AG08395 (cell line): Measurements from ENCODE around the gene KRTAP6-2.

Experiments used
- DNase-seq: peaks from one replicate; pipeline ENCODE4 v3.0.0; 2012; ENCODE audit warnings: mixed read lengths, low spot score

KRTAP6-2 gene, protein sequence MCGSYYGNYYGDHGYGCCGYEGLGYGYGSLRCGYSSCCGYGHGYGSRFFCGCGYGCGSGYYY

DNA sequence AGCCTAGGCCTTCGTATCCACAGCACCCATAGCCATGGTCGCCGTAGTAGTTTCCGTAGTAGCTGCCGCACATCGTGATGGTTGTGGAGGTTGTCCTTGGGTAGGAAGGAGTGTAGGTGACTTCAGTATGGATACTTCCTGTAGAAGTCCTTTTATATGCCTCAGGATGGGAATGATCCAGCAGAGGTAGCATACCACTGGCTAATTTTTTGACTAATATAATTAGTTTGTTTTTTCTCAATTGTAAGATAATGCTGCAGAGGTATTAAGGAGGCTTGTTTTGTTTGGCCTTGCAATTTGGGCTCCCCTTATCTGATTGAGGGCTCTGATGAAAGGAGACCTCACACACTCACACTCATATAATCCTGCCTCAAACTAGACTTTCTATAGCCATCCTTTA is at the start of gene KRTAP6-2:
TSS of gene KRTAP6-2 (minus strand) at position 101 of the 400 bp plus-strand sequence. CDS start at position 73, 28 bp downstream.
- DNase-seq, result no peak

DNA sequence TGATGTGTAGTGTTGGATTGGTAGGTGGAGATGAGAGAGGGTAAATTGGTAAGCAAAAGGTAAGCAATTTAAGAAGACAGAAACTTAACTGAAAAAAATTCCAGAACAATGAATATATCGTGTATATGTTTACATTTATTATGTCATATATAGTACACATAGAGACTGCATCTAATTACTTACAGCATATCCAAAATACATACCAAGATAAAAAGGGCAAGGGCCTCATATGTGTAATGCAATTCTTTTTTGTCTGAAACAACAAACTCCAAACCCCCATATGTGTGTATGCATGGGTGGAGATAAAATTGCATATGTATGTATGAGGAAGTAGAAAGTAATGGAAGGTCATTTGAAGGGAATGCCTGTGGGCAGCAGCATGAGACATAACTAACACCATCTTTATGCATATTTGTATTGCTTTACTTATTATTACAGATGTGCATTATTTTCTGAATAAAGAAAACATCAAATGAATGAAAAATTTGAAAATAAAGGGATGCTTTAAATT is 48.3 kb upstream of the KRTAP6-2 start:
- no peak for DNase-seq

DNA sequence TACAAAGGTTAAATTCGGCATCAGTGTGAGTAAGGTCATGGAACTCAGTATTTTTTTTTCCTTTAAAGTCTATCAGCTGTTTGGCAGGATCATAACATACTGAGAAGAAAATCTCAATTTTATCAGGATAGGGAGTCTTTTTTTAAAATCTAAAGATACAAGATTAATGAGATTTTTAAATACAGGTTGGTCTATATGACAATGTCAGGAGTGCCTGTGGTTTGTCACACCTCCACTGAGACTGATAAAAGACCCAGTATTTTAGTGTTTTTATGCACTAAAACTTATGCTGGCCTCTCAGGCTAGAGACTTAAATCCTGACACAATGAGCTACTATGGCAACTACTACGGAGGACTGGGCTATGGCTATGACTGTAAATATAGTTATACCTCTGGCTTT is 43.9 kb upstream of the KRTAP6-2 start, which contains the start of gene KRTAP20-3:
TSS of gene KRTAP20-3 (plus strand) at position 301 of the 400 bp plus-strand sequence.
- no peak for DNase-seq

DNA sequence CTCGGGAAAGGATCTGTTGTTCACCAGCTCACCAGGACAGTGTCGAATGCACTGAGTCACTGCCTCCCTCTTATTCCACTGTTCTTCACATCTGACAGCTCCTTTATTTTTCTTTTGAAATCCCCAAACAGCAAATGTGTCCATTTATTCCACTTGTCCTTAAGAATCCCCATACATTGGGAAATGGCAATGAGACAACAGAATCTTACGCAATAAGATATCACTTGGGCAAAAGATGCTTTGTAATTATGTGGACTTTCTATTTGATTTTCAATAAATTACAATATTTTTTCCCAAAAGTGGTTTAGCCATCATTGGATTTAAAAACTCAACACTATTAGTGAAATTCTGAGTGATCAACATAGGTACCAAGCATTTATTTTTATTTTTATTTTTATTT is 40.0 kb upstream of the KRTAP6-2 start:
- no peak for DNase-seq

DNA sequence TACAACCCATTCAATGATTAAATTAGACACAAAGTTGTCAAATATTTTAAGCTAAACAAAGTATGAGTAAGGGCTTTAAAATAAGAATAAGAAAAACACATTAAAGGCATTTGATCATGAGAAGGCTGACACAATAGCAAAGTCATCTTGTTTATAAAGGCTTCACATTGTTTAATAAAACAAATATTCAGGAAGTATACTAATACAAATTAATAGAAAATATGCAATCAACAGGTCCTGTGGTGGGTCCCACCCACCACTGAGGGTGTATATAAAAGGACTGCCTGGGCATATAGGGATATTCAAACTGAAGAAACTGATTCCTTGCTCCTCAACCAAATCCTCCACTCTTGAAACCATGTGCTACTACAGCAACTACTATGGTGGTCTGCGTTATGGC is 36.2 kb upstream of the KRTAP6-2 start, which contains the start of gene KRTAP20-2:
TSS of gene KRTAP20-2 (plus strand) at position 301 of the 400 bp plus-strand sequence. CDS start at position 359, 58 bp downstream.
- no peak for DNase-seq

DNA sequence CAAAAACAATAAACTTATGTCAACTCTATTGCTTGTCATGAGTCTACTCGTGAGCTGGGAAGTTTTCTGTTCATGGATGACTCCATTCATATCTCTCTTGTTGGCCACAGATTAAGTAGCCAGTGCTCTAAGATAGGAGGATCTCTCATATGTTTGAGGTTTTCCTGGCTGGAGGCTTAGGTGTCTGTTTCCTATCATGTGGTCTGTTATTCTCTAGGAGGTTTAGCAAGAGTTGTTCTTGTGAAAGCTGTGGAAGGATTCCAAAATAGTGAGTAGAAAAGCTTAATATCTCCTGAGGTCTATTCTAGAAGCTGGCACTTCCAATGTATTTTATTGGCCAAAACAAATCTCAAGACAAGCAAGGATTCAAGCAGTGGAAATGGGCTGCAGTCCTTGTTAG is 30.5 kb upstream of the KRTAP6-2 start:
- DNase-seq, result no peak

DNA sequence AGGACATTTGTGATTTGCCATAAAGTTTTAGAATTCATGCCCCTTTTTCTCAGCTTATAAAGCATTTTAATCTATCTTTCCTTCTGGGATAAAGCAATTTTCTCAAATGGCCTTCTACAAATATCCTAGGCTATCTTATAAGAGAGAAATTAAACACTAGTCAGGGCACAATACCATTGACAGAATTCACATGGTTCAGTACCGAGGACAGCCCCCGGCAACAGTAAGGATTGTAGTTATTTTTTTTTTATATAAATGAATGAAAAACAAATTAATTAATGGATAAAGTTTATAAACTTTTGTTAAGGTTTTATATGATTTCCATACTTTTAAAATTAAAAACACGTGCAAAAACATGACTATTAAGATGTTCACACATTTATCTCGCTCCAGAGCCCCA is 29.4 kb upstream of the KRTAP6-2 start:
- no peak for DNase-seq

DNA sequence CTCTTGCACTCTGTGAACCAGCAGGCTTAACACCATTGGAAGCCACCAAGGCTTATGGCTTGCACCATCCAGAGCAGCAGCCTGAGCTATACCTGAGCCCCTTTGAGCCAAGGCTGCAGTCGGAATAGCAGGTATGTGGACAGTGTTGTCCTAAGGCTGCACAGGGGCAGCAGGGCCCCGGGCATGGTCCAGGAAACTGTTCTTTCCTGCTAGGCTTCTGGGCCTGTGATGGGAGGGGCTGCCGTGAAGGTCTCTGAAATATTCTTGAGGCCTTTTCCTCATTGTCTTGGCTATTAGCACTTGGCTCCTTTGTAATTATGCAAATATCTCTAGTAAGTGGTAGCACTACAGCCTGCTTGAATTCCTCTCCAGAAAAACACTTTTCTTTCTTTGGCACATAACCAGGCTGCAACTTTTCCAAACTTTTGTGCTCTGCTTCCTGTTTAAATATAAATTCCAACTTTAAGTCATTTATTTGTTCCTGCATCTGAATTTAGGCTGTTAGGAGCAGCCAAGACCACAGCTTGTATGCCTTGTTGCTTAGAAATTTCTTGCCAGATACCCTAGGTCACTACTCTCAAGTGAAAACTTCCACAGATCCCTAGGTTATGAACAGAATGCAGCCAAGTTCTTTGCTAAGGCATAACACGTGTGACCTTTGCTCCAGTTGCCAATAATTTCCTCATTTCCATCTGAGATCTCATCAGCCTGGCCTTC is 26.9 kb upstream of the KRTAP6-2 start:
- no peak for DNase-seq

DNA sequence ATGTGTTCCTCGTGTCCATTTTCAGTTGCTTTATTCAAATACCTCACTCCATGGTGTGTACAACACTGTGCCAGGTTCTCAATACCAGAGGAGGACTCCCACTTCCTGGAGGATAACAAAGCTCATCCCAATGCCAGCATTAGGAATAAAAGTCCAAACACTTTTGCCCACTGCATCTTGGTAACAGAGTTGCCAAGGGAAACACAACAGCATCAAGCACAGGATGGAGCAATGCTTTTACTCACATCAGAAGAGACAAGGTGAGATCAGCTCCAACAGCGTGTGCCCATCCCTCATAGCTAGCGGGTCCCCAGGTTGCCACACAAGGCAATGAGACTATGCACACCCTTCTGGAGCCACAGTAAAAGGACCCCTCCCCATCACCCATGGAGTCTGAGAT is 24.7 kb upstream of the KRTAP6-2 start:
- DNase-seq, result no peak

DNA sequence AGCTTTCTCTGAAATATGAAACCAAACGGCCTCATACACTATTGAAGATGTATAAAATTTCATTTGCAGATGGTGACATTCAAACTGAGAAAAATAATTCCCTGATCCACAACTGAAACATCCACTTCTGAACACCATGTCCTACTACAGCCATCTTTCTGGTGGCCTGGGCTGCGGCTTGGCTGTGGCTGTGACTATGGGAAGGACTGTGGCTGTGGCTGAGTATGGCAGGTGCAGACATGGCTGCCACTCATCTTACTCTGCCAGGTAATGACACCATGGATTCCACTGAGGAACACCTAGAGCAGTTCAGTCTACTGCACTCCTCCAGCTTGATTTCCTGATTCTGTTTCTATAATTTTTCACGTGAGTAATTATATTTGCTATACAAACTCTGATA is 21.8 kb upstream of the KRTAP6-2 start, which contains the start of gene KRTAP20-4:
TSS of gene KRTAP20-4 (plus strand) at position 106 of the 400 bp plus-strand sequence.
- DNase-seq, result no peak

DNA sequence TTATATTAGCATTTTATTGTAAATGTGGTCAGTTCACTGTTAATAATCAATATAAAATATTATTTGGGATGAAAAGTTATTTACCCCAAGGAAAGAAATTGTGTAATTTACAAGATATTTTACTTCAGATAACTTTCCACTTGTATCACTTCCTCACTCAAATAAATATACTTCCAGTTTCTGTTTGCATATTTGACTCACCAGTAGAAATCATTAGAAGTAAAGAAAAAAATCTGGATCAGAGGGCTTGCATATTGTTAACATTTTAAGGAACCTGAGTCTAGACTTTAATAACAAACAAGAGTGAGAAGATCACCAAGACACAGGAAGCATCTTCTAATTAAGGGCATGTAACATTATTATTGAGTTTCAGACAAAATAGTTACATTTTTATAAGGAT is 21.4 kb upstream of the KRTAP6-2 start:
- no peak for DNase-seq

DNA sequence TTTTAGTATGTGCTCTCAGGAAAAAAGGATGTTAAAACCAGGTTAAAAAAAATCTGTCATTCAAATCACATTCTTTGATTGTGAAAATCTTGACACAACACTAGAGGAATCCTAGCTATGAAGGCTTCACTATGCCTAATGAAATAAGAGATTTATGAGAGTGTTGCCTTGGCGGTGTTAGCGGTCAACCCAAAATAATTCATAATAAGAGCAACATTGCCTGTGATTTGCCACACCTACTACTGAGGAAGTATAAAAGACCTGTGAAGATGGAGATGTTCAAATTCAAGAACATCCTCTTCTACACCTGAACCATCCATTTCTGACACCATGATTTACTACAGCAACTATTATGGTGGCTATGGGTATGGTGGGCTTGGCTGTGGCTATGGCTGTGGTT is 17.4 kb upstream of the KRTAP6-2 start, which contains the start of gene KRTAP20-1:
TSS of gene KRTAP20-1 (plus strand) at position 301 of the 400 bp plus-strand sequence. CDS start at position 331, 30 bp downstream.
- DNase-seq, result no peak

DNA sequence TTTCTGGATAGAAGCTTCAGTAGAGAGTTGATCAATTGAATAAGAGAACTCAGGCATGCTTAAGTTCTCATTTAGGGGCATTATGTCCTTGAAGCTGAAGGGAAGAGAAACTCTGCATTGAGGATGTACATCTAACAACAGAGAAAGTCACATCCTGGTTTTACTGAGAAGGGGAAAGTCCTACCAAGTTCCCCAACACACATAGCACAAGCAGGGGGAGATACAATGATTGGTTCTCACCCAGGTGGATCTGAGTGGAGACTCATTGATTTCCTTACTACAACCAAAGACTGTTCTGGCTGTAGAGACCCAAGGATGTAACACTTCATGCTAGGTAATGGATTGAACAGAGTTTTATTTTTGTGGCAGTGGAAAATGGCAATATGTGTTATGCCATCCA is 16.5 kb upstream of the KRTAP6-2 start:
- DNase-seq, result no peak

DNA sequence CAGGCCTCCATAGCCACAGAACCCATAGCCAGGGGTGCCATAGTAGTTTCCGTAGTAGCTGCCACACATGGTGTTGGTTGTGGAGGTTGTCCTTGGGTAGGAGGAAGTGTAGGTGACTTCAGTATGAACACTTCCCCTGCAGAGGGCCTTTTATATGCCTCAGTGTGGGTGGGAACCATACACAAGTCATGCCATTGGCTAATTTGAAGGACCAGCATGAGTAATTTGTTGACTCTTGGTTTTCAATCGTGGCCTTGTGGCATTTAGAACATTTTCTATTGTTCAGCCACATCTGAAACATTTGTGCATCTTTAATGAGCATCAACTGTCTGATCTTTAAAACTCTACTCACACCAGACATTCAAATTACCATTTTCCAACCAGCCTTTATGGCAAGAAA is 15.1 kb upstream of the KRTAP6-2 start, which contains the start of gene KRTAP6-1:
TSS of gene KRTAP6-1 (minus strand) at position 95 of the 400 bp plus-strand sequence. CDS start at position 69, 26 bp downstream.
- DNase-seq, result no peak

DNA sequence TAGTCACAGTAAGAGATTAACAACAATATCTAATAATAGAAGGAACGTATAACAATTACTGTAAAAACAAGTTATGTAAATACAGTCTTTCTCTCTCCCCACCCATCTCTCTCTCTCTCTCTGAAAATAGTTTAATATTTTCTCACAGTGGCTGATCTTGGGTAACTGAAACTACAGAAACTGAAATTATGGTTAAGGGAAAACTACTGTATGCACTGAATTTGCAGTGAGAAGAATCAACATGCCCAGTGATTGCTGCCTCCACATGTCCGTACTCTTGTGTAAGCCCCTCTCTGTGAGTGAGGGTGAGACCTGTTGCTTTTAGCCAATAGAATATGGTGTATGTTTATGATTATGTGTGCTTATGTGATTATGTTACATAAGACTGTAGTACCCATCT is 13.4 kb upstream of the KRTAP6-2 start:
- no peak for DNase-seq

DNA sequence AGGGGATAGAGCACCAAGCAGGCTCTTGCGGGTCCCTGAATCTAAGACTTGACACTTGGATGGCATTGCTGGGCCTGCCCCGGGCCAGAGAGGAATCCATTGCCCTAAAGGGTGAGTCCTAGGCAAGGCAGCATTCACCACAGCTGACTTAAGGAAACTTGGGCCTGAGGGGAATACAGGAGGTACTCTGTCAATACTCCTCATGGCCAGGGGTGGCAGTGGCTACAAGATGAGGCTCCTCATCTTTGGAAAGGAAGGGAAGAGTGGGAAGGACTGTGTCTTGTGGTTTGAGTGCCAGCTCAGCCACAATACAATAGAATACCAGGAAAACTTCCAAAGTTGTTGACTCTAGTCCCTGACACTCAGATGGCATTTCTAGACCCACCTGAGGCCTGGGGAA is 7.3 kb upstream of the KRTAP6-2 start:
- no peak for DNase-seq

DNA sequence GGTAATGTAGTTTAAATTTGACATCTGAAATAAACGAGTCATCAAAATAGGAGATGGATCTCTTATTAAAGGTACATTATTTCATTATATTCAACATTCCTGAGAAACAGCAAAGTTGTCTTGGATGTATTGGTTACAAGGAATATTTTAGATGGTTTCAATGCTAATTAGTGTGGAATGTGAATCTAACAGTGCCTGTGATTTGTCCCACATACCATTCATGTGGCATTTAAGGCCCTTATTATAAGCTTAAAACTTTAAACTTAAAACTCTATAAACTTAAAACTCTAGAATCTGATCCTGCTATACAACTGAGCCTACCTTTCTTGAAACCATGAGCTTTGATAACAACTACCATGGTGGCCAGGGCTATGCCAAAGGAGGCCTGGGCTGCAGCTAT is 2.1 kb upstream of the KRTAP6-2 start, which contains the start of gene KRTAP22-1:
TSS of gene KRTAP22-1 (plus strand) at position 301 of the 400 bp plus-strand sequence.
- DNase-seq, result no peak

DNA sequence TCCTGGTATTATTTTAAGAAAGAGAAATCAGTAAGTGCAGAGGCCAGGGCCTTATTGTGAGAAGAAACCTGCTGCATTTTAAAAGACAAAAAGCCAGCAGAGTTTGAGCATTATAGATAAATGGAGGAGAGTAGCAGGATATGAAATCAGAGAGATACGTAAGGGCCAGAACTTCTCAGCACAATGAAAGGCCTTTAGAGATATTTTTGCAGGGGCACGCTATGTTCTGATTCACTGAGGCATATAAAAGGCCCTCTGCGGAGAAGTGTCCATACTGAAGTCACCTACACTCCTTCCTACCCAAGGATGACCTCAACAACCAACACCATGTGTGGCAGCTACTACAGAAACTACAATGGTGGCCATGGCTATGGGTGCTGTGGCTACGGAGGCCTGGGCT is 6.6 kb downstream of the KRTAP6-2 start, which contains the start of gene KRTAP6-3:
TSS of gene KRTAP6-3 (plus strand) at position 301 of the 400 bp plus-strand sequence. CDS start at position 307, 6 bp downstream.
- no peak for DNase-seq

DNA sequence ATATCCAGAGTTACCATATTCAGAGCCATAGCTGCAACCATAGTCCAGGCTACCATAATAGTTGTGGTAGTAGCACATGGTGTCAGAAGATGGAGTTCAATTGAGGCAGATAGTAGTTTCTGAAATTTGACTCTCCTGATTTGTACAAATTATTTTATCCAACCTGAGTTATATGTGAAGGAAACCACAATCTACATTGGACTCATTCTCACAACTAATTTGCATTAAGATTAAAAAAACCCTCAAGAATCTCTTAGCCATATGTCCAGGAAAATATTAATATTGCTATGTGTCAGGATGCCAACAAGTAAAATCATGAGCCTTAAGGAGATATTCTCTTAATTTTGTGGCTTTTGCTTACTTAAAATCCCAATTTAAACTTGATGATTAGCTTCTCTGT is 8.4 kb downstream of the KRTAP6-2 start, which contains the start of gene KRTAP22-2:
TSS of gene KRTAP22-2 (minus strand) at position 101 of the 400 bp plus-strand sequence.
- no peak for DNase-seq

DNA sequence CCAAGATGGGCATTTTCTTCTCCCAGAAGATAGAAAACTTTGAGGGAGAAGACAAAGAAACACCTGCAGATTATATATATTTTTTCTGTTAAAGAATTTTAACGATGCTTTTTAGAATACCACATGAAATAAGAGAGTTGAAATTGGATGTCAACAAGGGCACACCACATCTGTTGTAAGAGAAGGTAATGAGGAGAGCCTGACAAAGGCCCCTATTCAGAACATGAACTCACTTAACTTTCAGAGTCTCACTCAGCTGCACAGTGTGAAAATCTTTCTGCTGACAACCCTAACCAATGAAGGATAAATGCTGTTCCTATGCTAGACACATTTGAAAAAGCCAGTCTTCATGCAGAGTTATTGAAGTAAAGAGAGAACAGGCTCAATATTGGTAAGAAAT is 15.8 kb downstream of the KRTAP6-2 start:
- DNase-seq, result no peak

DNA sequence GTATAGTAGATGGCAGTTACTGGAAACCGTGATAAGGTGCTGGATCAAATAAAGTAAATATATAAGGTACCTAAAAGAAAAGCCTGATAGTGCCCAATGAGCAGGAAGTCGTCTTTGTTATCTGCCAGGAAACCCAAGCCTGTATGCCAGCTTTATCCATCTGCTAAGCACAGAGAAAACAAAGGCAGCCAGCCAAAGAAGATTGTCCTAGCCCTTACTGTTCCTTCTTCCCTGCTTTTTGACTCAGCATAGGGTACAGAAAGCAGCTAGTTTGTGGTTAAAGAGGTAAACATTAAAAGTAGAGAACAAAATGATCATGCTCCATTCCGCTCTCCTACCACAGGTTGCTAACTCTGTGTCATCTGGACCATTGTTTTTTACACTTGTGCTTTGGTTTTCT is 18.6 kb downstream of the KRTAP6-2 start:
- DNase-seq, result no peak

DNA sequence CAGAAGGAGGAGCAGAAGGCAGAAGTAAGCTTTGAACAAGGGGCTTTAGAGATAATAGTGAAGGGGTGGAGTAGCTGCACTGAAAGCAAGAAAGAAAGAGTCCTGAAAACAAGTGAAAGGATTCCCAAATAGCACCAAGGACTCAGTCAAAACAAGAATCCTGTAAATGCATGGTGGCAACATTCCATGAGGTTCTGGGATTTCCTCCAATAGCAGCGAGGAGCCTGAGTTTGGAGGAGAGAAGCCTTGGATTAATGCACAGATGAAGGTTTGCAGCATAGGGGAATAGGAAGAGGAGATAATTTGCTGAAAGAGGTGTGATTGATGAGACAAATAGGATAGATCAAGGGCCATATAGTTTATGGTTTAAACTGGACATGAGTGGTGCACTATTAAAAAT is 19.4 kb downstream of the KRTAP6-2 start:
- DNase-seq, result no peak

DNA sequence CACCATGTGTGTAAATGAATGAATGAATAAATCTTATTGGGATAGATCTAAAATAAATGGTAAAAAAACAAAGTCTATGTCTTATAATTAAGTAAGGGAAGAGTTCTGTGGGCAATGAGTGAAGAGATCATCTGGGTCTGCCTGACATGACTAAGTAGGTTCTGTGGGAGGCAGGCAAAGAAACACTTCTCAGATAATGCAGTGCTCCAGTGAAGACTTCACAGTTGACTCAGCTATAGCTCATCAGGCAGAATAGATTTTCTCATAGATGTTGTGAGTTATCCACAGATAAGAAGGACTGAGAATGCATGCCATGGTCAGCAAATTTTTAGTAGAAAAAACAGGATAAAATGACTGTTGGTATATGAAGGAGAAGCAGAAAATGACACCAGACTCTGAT is 20.9 kb downstream of the KRTAP6-2 start:
- DNase-seq, result no peak
